ENCODE measurements around the gene CD79A.

DNA sequence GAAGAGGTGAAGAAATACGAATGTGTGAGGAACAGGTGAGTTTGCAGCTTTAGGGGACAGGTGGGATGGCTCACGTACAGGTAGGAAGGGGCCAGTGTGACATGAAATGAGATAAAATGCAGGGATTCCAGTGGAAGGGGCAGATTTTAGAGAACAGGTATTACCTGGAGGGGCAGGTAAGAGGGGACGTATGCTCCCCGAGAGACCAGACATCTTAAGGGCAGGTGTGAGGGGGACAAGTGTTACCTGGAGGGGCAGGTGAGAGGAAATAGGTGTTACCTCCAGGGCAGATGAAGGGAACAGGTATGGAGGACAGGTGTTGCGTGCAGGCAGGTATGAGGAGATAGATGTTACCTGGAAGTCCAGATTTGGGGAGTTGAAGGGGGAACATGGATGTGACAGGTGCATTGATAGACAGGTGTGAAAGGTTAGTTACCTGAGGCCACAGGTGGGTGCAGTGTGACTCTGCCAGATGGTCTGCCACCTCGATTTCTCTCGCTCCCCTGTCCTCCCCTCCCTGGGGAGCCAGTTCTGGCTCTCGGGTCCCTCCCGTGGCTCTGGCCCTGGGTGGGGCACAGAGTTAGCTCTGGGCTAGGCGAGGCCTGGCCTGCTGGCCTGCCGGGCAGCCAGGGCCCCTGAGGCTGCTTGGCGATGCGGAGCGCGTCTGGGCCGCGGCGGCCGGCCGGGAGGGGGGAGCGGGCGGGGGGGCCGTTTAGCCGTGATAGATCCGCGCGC lies 49.1 kb downstream of the CD79A start:
- no peak for TF ChIP-seq EZH2 (IDR thresholded peaks at IDR 0.05; ENCODE audit: low read depth)
- TF ChIP-seq, protein P1, sequence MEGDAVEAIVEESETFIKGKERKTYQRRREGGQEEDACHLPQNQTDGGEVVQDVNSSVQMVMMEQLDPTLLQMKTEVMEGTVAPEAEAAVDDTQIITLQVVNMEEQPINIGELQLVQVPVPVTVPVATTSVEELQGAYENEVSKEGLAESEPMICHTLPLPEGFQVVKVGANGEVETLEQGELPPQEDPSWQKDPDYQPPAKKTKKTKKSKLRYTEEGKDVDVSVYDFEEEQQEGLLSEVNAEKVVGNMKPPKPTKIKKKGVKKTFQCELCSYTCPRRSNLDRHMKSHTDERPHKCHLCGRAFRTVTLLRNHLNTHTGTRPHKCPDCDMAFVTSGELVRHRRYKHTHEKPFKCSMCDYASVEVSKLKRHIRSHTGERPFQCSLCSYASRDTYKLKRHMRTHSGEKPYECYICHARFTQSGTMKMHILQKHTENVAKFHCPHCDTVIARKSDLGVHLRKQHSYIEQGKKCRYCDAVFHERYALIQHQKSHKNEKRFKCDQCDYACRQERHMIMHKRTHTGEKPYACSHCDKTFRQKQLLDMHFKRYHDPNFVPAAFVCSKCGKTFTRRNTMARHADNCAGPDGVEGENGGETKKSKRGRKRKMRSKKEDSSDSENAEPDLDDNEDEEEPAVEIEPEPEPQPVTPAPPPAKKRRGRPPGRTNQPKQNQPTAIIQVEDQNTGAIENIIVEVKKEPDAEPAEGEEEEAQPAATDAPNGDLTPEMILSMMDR (conservative IDR thresholded peaks at IDR 0.05) = no peak

Measured in PC-9 (cell line).